ENCODE measurements around the gene NRXN3.

NRXN3 gene

GRCh38 chr14:79293482-79294177 is 1123.5 kb downstream of the NRXN3 start:
- DNase-seq (ENCODE audit: low spot score), result no peak

DNA sequence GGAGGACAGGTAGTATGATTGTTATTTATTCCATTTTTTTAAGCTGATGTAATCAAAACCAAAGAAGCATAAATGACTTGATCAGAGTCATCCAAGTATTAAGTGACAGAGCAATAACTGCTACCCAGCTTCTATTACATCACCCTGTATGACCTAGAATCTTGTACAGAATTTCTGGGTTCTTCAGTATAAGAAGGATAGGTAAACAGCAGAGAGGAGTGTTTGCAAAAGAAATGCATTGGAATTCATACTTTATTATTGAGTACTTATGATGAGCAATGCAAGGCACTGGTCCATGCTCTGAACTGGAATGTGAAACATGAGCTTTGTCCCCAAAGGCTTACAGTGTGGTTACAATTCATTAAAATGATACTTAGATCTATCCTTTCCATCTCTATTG is 1124.3 kb downstream of the NRXN3 start:
- no peak for DNase-seq (ENCODE audit: low spot score)

DNA sequence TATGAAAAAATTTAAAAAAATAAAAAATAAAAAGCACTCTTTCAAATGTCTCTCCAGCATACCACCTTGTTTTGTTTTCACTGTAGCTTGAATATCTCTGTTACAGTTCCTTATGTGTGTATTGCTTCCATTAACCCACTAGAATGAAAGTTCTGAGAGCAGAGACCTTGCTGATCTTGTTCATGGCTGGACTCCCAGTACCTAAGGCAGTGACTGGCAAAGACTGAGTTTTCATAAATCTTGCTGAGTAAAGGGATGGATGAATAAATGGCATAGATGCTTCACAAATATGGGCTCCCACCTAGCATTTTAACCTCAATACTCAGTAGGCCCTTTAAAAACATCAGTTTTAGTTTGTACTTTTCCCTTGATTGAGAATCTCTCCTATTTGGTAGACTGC is 1125.2 kb downstream of the NRXN3 start:
- no peak for DNase-seq (ENCODE audit: low spot score)

DNA sequence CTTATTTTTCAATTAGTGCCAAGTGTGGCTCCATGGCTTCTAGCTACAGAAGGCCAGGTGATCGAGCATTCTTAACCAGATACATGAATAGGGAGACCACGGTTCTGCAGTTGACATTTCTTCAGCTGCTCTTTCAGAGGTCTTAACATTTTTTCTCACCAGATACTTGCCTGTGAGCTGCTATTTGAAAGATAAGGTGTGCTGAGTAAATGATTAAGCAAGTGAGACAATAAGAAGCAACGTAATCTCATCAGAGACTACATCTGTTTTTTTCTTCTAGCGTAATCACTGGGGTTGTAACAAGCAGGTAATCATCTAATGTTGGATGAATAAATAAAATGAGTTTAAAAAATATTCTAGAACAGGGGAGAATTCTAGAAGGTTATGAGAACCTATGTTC is 1128.2 kb downstream of the NRXN3 start:
- DNase-seq (ENCODE audit: low spot score), result no peak

GRCh38 chr14:79299162-79299561 is 1129.0 kb downstream of the NRXN3 start:
- no peak for DNase-seq (ENCODE audit: low spot score)

DNA sequence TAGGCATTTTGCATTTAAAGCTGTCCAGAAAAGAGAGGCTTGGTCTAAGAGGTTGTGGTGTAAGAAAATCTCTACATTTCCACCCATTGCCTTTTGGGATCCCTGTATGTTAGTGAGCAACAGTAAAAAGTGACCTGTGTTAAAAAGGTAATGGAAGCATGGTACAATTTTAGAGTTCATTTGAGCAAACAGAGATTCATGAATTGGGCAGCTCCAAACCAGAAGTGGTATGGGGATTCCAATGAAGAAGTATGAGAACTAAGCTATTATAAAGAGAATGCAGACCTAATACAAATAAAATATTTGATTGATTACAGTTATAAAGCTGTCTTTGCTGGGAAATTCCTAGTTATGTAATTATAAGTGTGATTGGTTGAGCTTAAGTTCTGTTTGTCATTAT is 1134.1 kb downstream of the NRXN3 start:
- DNase-seq (ENCODE audit: low spot score), result no peak

DNA sequence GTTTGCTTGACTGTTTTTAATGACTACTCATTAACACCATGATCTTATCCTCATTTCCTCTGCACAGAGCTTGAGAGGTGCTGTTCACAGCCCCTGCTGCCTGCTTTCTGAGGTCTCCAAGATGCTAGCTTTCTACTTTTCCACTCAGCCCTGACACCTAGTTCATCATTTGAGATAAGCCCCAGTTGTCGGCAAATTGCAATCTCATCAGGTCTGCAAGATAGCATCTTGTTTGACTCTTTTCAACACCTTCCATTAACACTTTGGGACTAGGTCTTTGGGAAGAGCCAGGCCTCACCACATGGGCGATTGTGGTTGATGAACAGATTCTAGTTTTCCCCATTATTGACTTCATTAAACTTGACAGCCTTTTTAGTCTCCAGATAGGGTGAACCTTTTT is 1136.4 kb downstream of the NRXN3 start:
- no peak for DNase-seq (ENCODE audit: low spot score)

DNA sequence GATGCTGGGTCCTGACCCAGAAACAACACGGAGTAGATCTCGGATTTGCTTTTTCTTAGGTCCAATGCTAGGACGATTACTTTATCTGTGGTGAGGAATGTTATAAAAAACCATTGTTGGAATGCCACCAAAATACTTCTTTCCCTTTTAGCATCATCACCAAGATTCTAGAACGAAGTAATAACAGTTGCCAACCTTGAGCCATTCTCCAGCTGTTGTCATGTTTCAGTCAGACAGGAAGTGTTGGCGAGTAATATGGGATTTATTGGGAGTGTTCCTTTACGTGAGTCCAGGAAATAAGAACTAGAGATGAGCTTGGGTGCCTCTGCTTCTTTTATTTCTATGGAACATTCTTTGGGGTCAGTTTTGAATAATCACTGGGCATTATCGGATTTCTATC is 1148.2 kb downstream of the NRXN3 start:
- DNase-seq (ENCODE audit: low spot score), result no peak

GRCh38 chr14:79320561-79320960 is 1150.4 kb downstream of the NRXN3 start:
- no peak for DNase-seq (ENCODE audit: low spot score)

DNA sequence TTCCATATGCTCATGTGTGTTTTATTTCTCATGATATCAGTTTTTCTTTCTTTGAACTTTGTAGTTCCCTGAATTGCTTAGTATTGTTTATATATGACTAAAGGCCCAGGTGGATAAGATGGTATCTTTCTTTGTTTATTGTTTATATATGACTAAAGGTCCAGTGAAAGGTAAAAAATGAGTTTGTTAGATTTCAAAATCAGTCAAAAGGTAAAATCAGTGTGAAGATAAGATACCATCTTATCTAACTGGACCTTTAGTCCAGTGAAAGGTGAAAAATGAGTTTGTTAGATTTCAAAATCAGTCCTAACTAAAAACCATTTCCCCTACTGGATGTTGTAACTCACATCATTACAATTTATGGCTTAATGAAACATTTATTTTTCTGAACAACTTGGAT is 1150.9 kb downstream of the NRXN3 start:
- DNase-seq (ENCODE audit: low spot score), result no peak

GRCh38 chr14:79325071-79325470 is 1154.9 kb downstream of the NRXN3 start:
- DNase-seq (ENCODE audit: low spot score), result no peak

GRCh38 chr14:79325557-79325956 is 1155.4 kb downstream of the NRXN3 start:
- DNase-seq (ENCODE audit: low spot score), result no peak

GRCh38 chr14:79328863-79329262 is 1158.7 kb downstream of the NRXN3 start:
- no peak for DNase-seq (ENCODE audit: low spot score)

- no peak for DNase-seq (ENCODE audit: low spot score)
These were observed 1161.7 kb downstream of the NRXN3 start for GRCh38 chr14:79331830-79332229.

- DNase-seq (ENCODE audit: low spot score), result no peak
These were observed 1162.5 kb downstream of the NRXN3 start for GRCh38 chr14:79332504-79333197.

- DNase-seq (ENCODE audit: low spot score), result no peak
These were observed 1163.0 kb downstream of the NRXN3 start for GRCh38 chr14:79333198-79333546.

DNA sequence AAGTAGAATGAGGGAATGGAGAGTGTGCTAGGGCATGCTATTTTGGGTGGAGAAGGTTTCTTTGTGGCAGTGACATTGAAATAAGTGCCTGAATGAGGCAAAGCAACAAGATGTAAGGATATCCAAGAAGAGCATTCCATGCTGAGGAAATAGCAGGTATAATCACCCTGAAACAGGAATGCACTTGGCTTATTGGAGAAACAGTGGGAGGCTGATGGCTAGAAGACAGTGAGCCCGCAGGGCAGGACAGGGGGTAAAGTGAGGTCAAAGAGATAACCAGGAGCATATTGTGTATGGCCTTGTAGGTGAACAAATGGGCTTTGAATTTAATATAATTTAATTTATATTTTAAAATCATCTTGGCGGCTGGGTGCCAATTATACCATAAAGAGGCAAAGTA is 1164.1 kb downstream of the NRXN3 start:
- no peak for DNase-seq (ENCODE audit: low spot score)

DNA sequence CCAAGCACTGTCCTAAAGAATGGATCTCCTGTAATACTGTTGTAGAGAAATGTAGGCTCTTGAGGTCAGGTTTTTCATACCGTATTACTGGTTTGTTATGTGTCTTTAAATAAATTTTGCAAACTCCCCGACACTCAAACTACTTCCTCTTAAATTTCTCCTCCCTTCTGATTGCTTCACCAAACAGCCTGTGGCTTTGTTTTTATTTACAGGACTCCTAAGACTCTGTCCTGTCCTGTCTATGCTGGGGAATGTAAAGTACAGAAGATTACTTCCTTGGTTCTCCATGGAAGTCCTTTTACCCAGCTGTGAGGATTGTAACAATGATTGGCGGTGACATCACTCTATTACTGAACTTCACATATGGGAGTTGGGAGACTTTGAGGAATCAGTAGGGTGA is 1167.6 kb downstream of the NRXN3 start:
- no peak for DNase-seq (ENCODE audit: low spot score)

GRCh38 chr14:79342942-79343341 is 1172.8 kb downstream of the NRXN3 start:
- no peak for DNase-seq (ENCODE audit: low spot score)

- DNase-seq (ENCODE audit: low spot score), result no peak
These were observed 1180.8 kb downstream of the NRXN3 start for GRCh38 chr14:79351011-79351410.

DNA sequence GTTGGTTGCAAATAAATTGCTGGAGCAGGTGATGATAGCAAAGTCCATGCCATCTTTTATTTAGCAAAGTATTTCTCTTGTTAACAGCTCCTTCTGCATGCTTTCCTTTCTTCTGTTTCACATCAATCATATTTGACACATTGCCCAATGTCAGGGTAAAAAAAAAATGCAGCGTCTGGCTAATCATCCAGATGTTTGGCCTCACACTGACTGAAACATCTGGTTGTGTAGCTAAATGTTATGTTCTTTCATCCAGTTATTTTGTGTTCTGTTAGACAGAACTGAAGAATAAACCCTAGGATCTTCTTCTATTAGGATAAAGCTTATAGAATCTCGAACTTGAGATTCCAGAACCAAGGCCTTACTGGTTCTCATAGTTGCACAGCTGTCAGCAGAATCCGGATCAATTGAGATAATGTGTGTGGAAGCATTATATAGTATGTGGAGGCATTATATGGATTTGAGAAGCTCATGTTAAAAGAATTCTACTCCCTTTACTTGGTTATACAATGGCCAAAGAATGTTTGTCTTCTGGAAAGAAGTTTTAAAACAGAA is 1182.0 kb downstream of the NRXN3 start:
- DNase-seq (ENCODE audit: low spot score), result no peak

DNA sequence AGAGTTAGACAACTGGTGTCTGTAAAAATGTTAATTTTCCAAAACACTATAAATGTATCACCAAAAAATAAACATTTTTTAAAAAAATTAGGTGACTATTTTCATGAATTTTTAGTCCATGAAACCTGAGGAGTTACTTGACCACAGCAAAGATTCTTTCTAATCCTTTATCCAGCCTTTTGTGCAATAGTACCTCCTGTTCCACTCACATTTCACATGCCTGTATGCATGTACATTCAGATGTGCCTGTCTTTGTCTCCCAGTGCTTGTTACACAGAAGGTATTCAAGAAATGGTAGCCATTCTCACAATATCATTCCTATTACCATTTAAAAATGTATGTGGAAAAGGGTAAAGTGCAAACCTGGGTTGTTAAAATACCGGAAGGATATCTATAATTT is 1184.2 kb downstream of the NRXN3 start:
- DNase-seq (ENCODE audit: low spot score), result no peak

GRCh38 chr14:79356040-79356439 is 1185.9 kb downstream of the NRXN3 start:
- DNase-seq (ENCODE audit: low spot score), result no peak

DNA sequence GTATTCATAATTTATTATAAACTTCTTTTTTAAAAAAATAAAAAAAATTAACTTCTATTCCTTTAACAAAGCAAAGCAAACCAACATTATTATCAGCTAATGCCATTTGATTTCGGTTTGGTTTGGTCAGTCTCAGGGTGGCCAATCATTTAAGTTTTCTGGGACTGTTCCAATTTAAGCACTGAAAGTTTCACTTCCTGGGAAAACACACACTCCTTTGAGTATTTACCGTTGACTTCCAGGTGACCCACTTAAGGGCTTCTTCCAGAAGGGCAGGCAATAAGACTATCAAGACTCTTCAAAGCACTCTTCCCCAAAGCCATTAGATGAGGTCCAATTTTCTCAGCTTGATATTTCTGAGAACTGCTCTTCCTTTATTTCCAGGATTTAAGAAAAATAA is 1187.1 kb downstream of the NRXN3 start:
- no peak for DNase-seq (ENCODE audit: low spot score)

Measured in HuH-7.5 (cell line).